ENCODE results near the gene PSMA2. TPM values are rescaled to one million over a fixed set of nuclear protein-coding genes. Genes with fewer than 3 reads are reported as not detected.
"Not testable (repeated sequence)": the region's sequence is repeated elsewhere in the genome, so short reads cannot be mapped to it uniquely, and the experiment has no call there.

PSMA2 gene
- polyA plus RNA-seq, 1 of the 3 experiments (the other 2 are of a cell fraction): 101 TPM

DNA sequence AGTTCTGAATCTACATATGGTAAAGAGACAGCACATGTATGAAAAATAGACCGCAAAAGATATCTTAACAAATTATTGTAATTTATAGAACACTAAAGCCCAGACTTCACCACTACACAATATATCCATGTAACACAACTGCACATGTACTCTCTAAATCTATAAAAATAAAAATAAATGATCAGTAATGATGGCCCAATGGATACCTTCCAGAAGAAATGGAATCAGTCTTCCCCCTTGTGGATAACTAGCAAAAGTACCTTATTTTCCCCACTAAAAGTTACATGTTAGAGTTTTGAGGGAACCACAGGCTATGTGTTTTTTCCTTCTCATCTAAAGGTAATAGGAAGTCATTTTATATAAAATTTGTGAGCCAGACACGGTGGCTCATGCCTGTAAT, 45.8 kb downstream of the PSMA2 start:
- TF ChIP-seq CTCF (IDR thresholded peaks at IDR 0.05): peak; percentile 66
- no peak for TF ChIP-seq RFX5 (IDR thresholded peaks at IDR 0.05; ENCODE audit: low read length)
- TF ChIP-seq RAD21 (IDR thresholded peaks at IDR 0.05; ENCODE audit: low read length): peak; percentile 45; the same call in 1 of the 2 replicates
- H3K9me2 ChIP-seq: no peaks in the 10 kb centered on the region
- DNase-seq: peak; percentile 41
- no peaks in the 10 kb centered on the region for H3K79me2 ChIP-seq (ENCODE audit: insufficient read depth)
- H4K20me1 ChIP-seq (ENCODE audit: insufficient read depth): no peaks in the 10 kb centered on the region
- H3K9ac ChIP-seq: no peak overlapping the region
- 63% methylated on average over 2 of the region's 2 CpGs for WGBS (ENCODE audit: low lambda C conversion rate)
- H3K27ac ChIP-seq (ENCODE audit: low read depth in 2 of 2, low read length in 1 of 2): no peak overlapping the region
- POLR2A ChIA-PET: no interaction called here
- CTCF ChIA-PET: interaction anchor here (1.0 to 3.8 kb wide), 4 partner anchors 9 to 945 kb away, joined by 4 to 29 read pairs (median 8); no protein-coding TSS in a partner anchor
- H3K4me2 ChIP-seq: no peak overlapping the region
- peaks cover 0 to 11% of the 10 kb centered on the region in 2 experiments; a peak in 2 of 4 replicates for H3K4me1 ChIP-seq (ENCODE audit: control insufficient read depth in 1 of 2, insufficient read depth in 2 of 2, low read depth in 1 of 2, low read length in 1 of 2)
- no peak overlapping the region for H3K4me3 ChIP-seq (ENCODE audit: low read depth in 2 of 2, low read length in 1 of 2)
- no peak overlapping the region for H2AFZ ChIP-seq (ENCODE audit: low read depth)
- no peaks in the 10 kb centered on the region for H3K27me3 ChIP-seq (ENCODE audit: insufficient read depth)
- H3K36me3 ChIP-seq (replicated peaks in 1 of 2; ENCODE audit: control insufficient read depth in 1 of 2, insufficient read depth in 2 of 2, low read length in 1 of 2): no peaks in the 10 kb centered on the region
- no peaks in the 10 kb centered on the region for H3K9me3 ChIP-seq
- H3F3A ChIP-seq (replicated peaks; ENCODE audit: insufficient read depth): peaks cover 16% of the 10 kb centered on the region

DNA sequence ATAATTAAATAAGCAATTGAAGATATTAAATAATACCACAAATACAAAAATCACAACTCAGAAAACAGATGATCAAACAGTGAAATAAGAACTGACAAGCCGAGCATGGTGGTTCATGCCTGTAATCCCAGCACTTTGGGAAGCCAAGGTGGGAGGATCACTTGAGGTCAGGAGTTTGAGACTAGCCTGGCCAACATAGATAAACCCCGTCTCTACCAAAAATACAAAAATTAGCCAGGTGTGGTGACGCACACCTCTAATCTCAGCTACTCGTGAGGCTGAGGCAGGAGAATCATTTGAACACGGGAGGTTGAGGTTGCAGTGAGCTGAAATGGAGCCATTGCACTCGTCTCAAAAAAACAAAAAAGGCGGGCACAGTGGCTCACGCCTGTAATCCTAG, 46.8 kb downstream of the PSMA2 start:
- WGBS (ENCODE audit: low lambda C conversion rate): 89% methylated on average over 8 of the region's 8 CpGs
- H3K9ac ChIP-seq, H3K4me2 ChIP-seq: not testable (repeated sequence)

DNA sequence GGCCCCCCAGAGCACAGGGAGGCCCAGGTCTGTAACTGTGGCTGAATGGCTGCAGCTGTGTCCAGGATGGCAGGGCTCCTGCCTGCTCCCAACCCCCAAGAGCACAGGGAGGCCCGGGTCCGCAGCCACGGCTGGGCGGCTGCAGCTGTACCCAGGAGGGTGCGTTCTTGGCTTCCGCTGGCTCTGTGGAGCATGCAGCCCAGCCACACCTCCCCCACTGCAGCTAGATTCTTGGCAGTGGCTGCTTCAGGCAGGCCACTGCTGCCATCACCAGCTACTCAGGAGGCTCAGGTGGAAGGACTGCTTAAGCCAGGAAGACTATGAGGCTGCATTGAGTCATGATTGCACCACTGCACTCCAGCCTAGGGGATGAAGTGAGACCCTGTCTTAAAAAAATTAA, 48.0 kb downstream of the PSMA2 start:
- no peaks in the 10 kb centered on the region for H3K36me3 ChIP-seq (replicated peaks in 1 of 2; ENCODE audit: control insufficient read depth in 1 of 2, insufficient read depth in 2 of 2, low read length in 1 of 2)
- no peaks in the 10 kb centered on the region for H3K9me2 ChIP-seq
- ChIA-PET CTCF (no interaction called here), POLR2A (no interaction called here)
- no peak for DNase-seq
- H3K27ac ChIP-seq (ENCODE audit: low read depth in 2 of 2, low read length in 1 of 2): no peak overlapping the region
- peaks cover 0 to 8% of the 10 kb centered on the region in 2 experiments; a peak in 2 of 4 replicates for H3K4me1 ChIP-seq (ENCODE audit: control insufficient read depth in 1 of 2, insufficient read depth in 2 of 2, low read depth in 1 of 2, low read length in 1 of 2)
- no peak overlapping the region for H3K4me3 ChIP-seq (ENCODE audit: low read depth in 2 of 2, low read length in 1 of 2)
- H3K27me3 ChIP-seq (ENCODE audit: insufficient read depth): no peaks in the 10 kb centered on the region
- H3K9ac ChIP-seq: no peak overlapping the region
- H4K20me1 ChIP-seq (ENCODE audit: insufficient read depth): no peaks in the 10 kb centered on the region
- no peaks in the 10 kb centered on the region for H3K79me2 ChIP-seq (ENCODE audit: insufficient read depth)
- H3F3A ChIP-seq (replicated peaks; ENCODE audit: insufficient read depth): peaks cover 16% of the 10 kb centered on the region
- no peak overlapping the region for H3K4me2 ChIP-seq
- no peak overlapping the region for H2AFZ ChIP-seq (ENCODE audit: low read depth)
- H3K9me3 ChIP-seq: no peaks in the 10 kb centered on the region
- 93% methylated on average over 6 of the region's 6 CpGs for WGBS (ENCODE audit: low lambda C conversion rate)
- TF ChIP-seq JUND (IDR thresholded peaks at IDR 0.05) (no peak), RAD21 (IDR thresholded peaks at IDR 0.05; ENCODE audit: low read length) (no peak), MXI1 (IDR thresholded peaks at IDR 0.05; ENCODE audit: low read depth, low read length) (no peak), ZBTB33 (IDR thresholded peaks at IDR 0.05; ENCODE audit: borderline replicate concordance, low read depth) (no peak), RFX5 (IDR thresholded peaks at IDR 0.05; ENCODE audit: low read length) (no peak), SMC3 (IDR thresholded peaks at IDR 0.05; ENCODE audit: low read depth, low read length) (no peak), YY1 (IDR thresholded peaks at IDR 0.05; ENCODE audit: low read depth) (no peak), FOSL2 (IDR thresholded peaks at IDR 0.05; ENCODE audit: borderline replicate concordance, low read depth) (no peak), TEAD4 (IDR thresholded peaks at IDR 0.05; ENCODE audit: borderline replicate concordance, insufficient read depth) (no peak), SIN3A (IDR thresholded peaks at IDR 0.05; ENCODE audit: borderline replicate concordance, low read depth, low read length) (no peak), ELF1 (IDR thresholded peaks at IDR 0.05) (no peak), EP300 (IDR thresholded peaks at IDR 0.05; ENCODE audit: borderline replicate concordance in 1 of 2, low read depth in 1 of 2, low read length in 1 of 2) (no peak), MEF2A (IDR thresholded peaks at IDR 0.05; ENCODE audit: borderline replicate concordance, low read depth) (no peak), GATA2 (CRISPR knock-in tag; IDR thresholded peaks at IDR 0.05) (no peak)
- TF ChIP-seq, protein P1, sequence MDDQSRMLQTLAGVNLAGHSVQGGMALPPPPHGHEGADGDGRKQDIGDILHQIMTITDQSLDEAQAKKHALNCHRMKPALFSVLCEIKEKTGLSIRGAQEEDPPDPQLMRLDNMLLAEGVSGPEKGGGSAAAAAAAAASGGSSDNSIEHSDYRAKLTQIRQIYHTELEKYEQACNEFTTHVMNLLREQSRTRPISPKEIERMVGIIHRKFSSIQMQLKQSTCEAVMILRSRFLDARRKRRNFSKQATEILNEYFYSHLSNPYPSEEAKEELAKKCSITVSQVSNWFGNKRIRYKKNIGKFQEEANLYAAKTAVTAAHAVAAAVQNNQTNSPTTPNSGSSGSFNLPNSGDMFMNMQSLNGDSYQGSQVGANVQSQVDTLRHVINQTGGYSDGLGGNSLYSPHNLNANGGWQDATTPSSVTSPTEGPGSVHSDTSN (IDR thresholded peaks at IDR 0.05): no peak
- TF ChIP-seq, protein P2, sequence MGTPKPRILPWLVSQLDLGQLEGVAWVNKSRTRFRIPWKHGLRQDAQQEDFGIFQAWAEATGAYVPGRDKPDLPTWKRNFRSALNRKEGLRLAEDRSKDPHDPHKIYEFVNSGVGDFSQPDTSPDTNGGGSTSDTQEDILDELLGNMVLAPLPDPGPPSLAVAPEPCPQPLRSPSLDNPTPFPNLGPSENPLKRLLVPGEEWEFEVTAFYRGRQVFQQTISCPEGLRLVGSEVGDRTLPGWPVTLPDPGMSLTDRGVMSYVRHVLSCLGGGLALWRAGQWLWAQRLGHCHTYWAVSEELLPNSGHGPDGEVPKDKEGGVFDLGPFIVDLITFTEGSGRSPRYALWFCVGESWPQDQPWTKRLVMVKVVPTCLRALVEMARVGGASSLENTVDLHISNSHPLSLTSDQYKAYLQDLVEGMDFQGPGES (IDR thresholded peaks at IDR 0.05; ENCODE audit: low read depth, low read length): no peak

More for the DNA sequence above, 46.8 kb downstream of the PSMA2 start:
- H3K27ac ChIP-seq (ENCODE audit: low read depth in 2 of 2, low read length in 1 of 2); H3K27me3 ChIP-seq (ENCODE audit: insufficient read depth); H2AFZ ChIP-seq (ENCODE audit: low read depth); H3K4me3 ChIP-seq (ENCODE audit: low read depth in 2 of 2, low read length in 1 of 2); H3K9me2 ChIP-seq; DNase-seq; H3K36me3 ChIP-seq (replicated peaks in 1 of 2; ENCODE audit: control insufficient read depth in 1 of 2, insufficient read depth in 2 of 2, low read length in 1 of 2); H3K79me2 ChIP-seq (ENCODE audit: insufficient read depth); H3K9me3 ChIP-seq; H4K20me1 ChIP-seq (ENCODE audit: insufficient read depth); POLR2A ChIA-PET: not testable (repeated sequence)
- Histone ChIP-seq H3F3A (replicated peaks; ENCODE audit: insufficient read depth) (peaks cover 16% of the 10 kb centered on the region), H3K4me1 (ENCODE audit: control insufficient read depth in 1 of 2, insufficient read depth in 2 of 2, low read depth in 1 of 2, low read length in 1 of 2) (peaks cover 0 to 11% of the 10 kb centered on the region in 2 experiments; a peak in 2 of 4 replicates)
- CTCF ChIA-PET: interaction anchor here (1.0 to 1.3 kb wide), 2 partner anchors 9 to 140 kb away, joined by 3 to 4 read pairs; no protein-coding TSS in a partner anchor

Measured in SK-N-SH (cell line).